ENCODE results near the gene SMAGP.
A peak's percentile ranks its signal among the peaks of the same experiment; 100 is the strongest.
"Not testable (repeated sequence)": the region's sequence is repeated elsewhere in the genome, so short reads cannot be mapped to it uniquely, and the experiment has no call there.

Gene SMAGP

DNA sequence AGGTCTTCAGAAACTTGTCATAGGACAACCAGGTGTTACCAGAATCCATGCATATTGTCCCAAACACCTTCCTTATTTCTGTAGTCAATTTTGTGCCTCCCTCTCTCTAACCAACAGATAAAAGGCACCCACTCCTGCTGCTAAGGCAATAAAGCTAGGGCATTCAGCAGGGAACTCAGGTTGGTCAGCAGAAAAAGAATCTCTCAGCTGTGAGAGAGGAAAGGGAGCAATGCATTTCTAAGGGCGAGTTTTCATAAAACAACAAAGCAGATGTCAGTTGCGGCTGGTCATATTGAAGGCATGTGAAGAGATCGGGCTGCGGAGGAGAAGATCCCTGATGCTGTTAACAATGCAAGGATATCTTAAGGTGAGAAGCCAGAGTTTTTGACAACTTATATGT is 45.0 kb downstream of the SMAGP start:
- no peak for DNase-seq (ENCODE audit: low spot score)

DNA sequence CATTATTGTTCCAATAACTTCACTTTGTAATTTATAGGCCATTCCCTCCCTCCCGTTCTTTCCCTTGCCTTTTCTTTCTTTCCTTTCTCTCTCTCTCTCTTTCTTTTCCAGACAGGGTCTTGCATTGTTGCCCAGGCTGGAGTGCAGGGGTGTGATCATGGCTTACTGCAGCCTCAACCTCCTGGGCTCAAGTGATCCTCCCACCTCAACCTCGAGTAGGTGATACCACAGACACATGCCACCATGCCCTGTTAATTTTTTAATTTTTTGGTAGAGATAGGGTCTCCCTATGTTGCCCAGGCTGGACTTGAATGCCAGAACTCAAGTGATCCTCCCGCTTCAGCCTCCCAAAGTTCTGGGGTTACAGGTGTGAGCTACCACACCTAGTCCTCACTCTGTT is 45.6 kb downstream of the SMAGP start:
- DNase-seq (ENCODE audit: low spot score) = no peak

DNA sequence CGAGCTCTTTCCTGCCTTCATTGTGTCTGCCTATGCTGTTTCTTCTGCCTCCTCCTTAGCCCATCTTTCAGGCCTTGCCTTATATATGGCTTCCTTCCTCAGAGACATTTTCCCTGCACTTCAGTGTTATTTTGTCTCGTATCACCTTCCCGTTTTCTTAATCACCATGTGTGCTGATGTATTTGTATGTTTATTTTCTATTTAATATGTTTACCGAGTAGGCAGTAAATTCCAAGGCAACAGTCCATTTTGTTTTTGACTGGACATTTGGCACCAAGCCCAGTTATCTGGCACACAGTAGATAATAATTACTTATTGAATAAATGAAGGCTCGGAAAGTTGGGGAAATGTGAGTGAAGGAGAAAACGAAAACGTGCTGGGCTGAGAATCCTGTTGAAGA is 47.8 kb downstream of the SMAGP start:
- DNase-seq (ENCODE audit: low spot score) = no peak

DNA sequence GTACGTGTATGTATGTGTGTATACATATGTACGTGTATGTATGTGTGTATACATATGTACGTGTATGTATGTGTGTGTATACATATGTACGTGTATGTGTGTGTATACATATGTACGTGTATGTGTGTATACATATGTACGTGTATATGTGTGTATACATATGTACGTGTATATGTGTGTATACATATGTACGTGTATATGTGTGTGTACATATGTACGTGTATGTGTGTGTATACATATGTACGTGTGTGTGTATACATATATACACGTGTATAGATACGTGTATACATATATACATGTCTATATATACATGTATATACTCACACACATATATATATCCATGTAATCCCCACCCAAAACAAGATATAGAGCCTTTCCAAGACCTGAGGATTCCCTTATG is 50.4 kb downstream of the SMAGP start:
- not testable (repeated sequence) for DNase-seq (ENCODE audit: low spot score)

DNA sequence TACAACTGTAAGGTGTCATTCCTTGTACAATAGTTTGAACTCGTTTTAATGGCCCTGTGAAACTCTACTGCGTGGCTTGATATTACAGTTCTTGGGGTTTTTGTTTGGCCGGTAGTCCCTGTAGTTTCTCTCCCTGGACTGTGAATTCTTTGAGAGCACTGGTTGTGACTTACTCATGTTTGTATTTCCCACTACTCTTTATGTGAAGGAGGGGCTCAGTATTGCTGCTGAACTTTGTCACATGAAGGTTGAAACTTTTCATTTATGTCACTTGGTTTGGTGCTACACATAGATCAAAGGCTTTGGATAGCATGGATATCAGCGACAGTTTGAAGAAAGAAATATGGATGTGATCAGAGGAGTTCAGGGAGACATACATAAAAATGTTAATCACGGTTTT is 50.9 kb downstream of the SMAGP start:
- no peak for DNase-seq (ENCODE audit: low spot score)

DNA sequence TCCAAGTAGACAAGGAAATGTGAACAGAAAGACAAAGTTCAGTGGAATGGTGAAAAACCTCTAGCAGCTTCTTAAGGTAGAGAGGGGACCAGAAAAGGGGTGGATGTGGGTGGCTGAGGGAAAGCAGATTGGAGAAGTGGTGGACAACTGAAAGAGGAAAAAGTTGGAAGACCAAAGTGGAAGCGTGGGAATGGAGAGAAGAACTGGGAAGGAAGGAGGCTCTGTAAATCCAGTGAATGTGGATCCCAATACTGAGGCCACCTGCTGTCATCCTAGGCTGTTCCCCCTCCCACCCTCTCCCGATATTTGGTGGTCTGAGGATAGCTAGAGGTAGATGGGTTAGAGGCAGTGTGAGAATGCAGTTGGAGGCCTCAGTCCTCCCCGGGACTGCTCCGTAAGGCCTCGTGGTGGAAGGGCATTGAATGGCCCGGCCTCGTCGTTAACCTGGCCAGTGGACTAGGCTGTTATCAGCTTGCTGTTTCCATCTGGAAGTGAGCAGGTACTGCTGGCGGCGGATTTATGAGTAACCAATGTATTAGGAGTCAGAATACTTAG is 51.5 kb downstream of the SMAGP start:
- DNase-seq (ENCODE audit: low spot score) = no peak

DNA sequence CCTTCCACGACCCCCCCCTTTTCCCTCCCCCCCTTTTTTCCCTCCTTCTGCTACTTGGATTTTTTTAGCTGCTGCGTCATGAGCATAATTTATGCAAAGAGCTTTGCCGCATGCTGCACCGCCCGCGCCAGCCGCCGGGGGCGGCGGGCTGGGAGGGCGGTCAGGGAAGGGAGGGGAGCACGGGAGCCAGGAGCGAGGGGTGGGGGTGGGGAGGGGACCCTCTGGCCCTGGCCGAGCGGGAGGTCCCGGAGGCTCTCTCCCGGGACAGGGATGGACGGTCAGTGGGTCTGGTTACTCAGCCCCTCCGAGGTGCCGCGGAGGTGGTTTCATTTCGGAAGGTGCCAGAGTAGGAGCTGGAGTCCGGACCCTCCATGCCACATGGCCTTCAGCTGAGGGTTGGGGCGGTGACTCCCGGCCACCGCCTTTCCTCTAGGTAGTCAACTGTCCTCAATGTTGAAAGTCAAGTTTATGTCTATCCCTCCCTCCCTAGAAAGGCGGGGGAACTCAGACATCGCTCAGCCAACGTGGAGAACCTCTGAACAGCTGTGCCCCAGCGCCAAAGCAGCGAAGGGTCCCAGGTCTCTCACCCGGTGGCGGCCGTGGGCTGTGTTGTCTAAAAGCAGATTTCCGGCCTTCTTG is 52.1 kb downstream of the SMAGP start, which contains the start of gene POU6F1:
POU6F1 (minus strand) TSS at position 95 of the 639 bp plus-strand sequence. CDS start 11,226 bp downstream, outside the sequence.
- peak; percentile 70 for DNase-seq (ENCODE audit: low spot score)

DNA sequence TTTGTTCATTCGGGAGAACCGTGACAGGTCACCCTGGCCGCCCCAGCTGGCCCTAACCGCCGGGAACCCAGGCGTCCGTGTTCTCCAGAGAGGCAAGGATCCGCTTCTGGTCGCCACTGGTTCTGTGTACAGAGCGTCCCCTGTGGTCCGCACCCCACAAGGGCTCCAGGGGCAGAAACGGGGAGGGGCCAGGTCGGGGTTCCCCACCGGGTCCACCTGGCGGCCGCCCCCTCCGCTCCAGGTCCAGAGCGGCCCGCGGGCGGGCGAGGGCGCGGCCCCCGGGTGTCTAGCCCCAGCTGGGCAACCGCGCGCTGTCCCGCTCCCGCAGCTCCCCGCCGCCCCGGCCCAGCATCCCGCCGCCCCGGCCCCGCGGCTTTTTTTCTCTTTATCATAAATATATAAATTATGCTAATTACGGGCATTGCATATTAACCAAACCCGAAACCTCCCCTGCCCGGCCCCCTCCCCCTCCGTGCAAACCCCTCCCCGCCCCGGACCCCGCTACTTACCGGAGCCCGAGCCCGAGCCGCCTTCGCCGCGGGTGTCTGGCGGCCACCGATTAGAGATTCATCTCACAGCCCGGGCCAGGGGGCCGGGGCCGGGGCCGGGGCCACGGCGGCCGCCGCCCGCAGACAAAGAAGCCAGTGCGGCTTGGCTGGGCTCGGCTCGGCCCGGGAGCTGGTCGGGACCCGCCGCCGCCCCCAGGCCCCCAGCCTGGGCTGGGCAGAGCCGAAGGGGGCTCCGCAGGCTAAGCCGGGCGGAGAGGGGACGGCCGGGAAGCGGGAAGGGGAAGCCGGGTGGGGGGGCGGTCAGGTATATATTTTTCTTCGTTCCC is 52.9 kb downstream of the SMAGP start:
- peak; percentile 51 for DNase-seq (ENCODE audit: low spot score)

DNA sequence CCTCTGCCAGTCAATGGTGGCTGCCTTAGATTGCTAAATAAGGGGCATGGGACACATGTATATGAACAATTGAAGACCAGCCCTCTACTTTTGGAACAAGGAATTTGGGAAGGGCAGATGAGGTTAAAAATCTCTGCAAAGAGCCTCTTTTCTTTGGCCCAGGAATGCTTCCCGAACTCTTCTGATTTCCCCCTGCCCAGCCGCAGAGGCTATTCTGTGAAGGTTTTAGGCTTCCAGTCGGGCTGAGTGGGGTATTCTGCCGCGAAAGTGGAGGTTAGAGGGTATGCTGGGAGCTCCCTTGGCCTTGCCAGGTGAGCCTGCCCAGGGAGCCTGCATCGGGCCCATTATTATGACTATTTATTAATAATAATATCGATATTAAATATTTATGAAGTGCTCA is 53.6 kb downstream of the SMAGP start:
- DNase-seq (ENCODE audit: low spot score) = no peak

DNA sequence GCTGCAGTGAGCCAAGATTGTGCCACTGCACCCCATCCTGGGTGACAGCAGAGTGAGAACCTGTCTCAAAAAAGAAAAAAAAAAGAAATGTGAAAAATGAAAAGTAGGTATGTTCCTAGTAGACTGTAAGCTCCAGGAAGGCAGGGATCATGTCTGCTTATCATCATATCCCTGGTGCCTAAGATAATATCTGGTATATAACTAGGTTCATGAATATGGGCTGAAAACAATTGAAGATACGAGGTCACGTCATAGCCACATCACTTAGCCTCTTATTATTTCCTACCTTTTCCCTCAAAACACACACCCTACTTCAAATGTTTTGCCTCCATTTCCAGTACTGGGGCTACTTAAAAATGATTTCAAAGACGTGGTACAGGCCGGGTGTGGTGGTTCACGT is 55.3 kb downstream of the SMAGP start:
- DNase-seq (ENCODE audit: low spot score) = no peak

DNA sequence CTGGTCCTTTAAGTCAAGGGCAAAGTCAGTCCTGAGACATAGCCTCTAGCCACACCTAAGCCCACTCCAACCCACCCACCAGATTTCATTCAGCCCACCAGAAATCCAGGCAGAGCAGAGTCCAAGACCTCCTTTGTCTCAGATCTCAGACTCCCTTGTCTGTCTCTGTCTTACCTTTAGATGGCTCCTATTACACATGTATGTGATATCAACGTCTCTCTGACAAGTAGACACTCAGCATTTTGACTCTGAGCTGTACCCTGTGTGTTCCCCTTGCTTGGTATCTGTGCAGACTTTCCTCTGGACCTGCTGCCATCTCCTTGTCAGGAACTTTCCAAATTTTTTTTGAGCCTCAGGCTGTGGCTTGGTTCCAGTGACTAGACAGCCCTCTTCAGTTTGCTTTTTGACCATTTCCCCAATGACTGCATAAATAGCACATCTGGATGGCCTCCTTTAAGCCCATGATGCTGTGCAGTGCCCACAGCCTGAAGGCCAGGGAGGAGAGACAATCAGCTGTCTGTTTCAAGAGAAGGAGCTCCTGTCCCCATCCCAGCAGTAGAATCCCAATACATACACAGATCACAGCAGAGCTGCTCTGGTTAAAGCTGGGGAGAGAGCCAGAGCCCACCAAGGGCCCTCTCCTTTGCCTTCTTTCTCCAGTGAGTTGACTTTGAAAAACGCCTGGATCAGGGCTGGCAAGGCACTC is 59.4 kb downstream of the SMAGP start:
- no peak for DNase-seq (ENCODE audit: low spot score)

DNA sequence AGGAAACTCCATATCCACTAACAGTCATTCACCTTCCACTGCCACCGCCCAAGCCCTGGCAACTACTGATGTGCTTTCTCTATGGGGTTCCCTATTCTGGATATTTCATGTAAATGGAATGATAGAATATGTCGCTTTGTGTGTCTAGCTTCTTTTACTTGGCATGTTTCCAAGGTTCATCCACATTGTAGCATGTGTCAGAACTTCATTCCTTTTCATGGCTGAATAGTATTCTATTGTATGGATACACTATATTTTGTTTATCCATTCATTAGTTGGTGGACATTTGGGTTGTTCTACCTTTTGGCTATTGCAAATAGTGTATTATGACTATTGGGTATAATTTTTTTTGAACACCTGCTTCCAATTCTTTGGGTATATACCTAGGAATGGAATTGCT is 61.0 kb downstream of the SMAGP start:
- no peak for DNase-seq (ENCODE audit: low spot score)

DNA sequence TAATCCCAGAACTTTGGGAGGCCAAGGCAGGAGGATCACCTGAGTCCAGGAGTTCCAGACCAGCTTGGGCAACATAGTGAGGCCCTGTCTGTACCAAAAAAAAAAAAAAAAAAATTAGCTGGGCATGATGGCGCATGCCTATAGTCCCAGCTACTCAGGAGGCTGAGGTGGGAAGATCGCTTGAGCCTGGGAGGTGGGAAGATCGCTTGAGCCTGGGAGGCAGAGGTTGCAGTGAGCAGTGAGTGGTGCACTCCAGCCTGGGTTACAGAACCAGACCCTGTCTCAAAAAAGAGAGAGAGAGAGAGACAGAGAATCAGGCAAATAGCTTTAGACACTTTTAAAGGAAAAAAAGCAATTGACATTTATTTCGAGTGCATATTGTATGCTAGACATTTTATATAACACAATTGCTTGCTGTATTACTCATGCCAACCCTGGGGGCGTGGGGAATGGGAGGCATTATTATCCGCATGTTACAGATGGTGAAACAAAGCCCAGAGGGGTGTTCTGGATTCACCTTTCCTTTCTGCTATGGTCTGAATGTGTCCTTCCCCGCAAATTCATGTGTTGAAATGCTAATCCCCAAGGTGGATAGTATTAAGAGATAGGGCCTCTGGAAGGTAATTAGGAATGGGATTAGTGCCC is 62.1 kb downstream of the SMAGP start:
- DNase-seq (ENCODE audit: low spot score) = no peak

DNA sequence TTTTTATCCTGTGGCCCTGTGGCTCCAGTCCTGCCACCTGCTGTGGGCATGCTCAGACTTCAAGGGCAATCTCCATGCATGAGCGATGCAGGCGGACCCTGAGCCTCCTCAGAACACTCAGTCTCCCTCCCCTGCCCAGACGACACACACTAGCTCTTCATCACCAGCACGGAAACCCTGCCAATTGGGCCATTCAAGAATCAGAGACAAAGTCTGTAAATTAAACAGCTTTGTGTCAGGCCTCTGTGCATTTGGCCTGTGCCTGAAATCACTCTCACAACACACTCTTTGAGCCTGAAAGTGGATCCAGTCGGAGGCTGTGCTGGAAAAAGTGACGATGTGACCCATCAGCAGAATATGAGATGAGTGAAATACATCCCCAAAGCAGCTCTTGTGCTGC is 64.9 kb downstream of the SMAGP start:
- no peak for DNase-seq (ENCODE audit: low spot score)

DNA sequence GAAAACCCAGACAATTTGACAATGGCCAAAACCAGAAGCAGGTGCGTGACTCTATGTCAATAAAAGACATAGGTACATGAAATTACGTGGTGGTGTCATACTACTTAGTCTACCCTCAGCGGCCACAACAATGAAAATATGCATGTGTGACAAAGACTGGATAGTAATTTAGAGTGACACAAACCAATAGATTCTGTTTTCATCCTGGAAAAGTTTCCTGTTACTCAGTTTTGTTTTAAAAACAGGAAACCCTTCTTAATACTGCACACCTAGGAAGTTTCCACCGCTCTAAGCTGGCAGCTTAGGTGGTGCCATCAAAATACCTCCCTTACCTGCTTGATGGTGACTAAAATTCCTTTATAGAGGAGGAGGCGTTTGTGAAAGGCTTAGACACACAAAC is 67.5 kb downstream of the SMAGP start:
- DNase-seq (ENCODE audit: low spot score) = peak; percentile 54

DNA sequence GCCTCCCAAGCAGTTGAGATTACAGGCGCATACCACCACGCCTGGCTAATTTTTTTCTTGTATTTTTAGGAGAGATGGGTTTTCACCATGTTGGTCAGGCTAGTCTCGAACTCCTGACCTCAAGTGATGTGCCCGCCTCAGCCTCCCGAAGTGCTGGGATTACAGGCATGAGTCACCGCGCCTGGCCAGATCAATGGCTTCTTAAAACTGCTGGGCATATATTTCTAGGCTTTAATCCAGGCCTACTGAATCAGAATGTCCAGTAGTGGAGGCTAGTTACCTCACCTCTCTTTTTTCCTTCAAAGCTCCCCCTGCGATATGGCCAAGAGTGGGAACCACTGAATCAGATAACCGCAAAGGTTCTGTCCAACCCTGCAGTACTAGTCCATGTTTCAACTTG is 69.4 kb downstream of the SMAGP start:
- DNase-seq (ENCODE audit: low spot score) = no peak

DNA sequence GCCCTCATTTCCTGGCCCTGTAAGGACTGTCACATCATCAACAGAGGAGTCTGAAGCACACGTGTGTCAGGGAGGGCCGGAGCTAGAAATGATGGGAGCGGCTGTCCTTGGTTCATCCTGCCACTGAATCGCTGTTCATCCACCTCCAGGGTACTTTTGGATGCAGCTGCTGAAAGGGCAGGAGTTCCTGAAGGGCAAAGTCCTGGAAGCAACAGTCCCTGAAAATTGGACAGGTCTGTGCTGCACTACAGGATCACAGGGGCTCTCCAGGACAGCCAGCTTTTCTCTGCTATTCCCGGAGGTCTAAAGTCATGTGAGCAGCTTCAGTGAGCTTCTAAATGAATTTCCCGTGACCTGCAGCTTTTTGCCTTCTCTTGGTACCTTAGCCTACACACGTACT is 70.1 kb downstream of the SMAGP start:
- DNase-seq (ENCODE audit: low spot score) = no peak

DNA sequence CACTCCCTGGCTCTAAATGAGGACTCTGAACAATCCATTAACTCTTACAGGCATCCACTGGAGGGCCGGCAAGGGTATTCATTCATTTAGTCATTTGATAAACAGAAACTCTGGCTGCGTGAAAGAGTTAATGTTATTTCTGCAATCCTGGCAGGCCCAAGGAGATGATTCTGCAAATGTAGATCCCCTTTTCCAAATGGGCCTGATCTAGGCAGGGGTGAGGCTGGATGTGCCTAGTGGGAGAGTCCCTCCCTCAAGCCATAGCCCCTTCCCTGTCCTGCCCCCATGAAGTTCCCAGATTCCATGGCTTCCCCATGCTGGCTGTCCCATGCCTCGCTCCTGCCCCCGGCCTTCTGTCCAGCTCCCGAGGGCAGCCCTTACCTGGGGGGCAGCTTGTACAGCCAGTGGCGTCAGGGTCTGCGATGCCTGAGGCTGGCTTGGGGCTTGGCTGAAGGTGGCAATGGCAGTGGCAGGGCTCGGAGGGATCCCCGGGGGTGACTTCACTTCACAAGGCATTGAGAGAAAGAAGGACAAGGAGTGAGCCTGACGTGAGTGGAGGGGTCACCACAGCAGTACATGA is 70.8 kb downstream of the SMAGP start:
- no peak for DNase-seq (ENCODE audit: low spot score)

DNA sequence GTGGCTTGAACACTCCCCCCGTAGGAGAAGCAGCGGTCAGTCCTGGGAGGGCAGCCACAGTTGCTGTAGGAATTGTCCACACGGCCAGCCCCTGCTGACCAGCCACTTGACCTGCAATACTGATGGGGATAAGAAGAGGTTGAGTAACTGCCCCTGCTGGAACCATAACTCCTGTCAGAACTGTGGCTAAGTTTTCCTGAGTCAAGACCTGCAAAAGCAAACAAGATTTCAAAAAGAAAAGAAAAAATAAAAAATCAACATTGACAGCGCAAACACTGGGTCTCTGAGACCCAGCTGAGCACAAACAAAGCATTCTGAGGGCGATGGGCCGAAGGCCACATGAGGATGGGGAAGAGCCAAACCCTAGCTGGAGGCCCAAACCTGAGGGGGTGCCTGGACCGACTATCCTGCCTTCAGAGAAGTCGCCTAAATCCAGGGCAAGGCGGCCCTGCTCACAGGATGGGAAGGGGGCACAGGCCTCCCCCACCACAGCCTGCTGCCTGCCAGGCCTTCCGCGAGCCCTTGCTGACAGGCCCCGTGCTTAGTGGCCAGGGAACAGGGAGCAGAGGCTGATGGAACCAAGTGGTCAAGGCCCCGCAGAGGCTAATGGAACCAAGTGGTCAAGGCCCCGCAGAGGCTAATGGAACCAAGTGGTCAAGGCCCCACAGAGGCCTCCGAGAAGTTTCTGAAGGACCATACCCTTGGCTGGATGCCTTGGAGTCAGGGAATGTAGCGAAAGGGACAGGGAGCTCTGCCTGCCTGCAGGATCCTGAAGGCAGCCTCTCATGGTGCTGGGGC is 71.4 kb downstream of the SMAGP start:
- no peak for DNase-seq (ENCODE audit: low spot score)

DNA sequence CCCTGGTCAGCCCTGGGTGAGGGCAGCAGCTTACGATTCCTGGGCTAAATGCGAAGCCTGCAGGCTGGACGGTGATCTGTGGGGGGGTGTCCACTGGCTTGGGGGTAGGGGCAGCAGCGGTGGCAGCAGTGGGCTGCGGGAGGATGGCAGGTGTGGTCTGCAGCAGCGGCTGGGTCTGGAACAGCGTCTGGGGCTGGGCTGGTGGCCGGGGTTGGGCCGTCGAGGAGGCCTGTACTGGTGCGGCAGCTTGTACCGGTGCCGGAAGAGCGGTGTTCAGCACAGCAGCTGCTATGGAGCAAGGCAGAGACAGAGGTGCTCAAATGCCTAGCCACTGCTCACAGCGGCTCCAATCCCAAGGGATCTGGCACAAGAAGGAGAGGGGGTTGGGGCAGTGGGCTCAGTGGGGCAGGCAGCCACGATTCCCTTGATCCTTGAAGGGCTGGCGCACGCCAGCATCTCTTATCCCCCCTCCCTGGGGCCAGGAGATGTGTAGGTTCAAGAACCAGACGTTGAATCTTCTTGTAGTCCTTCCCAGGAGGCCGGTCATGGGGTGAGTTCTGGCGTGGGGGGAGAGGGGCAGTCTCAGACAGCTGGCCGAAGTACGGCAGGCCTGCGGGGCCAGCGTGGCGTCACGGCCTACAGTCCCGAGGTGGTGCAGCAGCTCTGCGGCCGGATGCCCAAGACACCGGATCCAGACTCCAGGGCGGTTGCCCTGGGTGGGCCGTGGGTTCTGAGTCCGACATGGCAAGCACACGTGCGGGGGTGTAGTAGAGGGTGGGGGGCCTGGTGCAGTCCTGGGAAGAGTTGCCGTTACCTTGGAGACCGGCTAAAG is 72.3 kb downstream of the SMAGP start:
- DNase-seq (ENCODE audit: low spot score) = no peak
